GM12878 (cell line): ENCODE data around the gene TMEM35B. TPM values are rescaled to one million over a fixed set of nuclear protein-coding genes. Genes with fewer than 3 reads are reported as not detected.

Experiments used
- polyA plus RNA-seq, 11 experiments: library from polyadenylated mRNA; depleted of rRNA in 4 of 11; unstranded in 6 of 11; stranded (reverse) in 5 of 11; fragments of >200 nt; fragmentation: Nextera tagmentation in 4 of 11; fragmentation: Illumina TruSeq in 1 of 11; extraction: Ambion mirVana in 4 of 11; extraction: Trizol in 1 of 11; gene quantifications; 1 replicate in 1 of 11; 2 replicates in 10 of 11; pipeline versions ENCODE4 v1.2.1 to v1.2.3, GENCODE V29; 2011 to 2016; ENCODE audit warnings: inconsistent platforms in 2 of 11, missing spikeins in 2 of 11, low read depth in 1 of 11
- small RNA-seq: library from RNA; depleted of rRNA; stranded (forward); fragments of <200 nt; gene quantifications from one replicate; pipeline ENCODE3, GENCODE V24; 2014
- total RNA-seq, 4 experiments: library from RNA; depleted of rRNA in 3 of 4; stranded (reverse); fragments of >200 nt in 3 of 4; fragmentation: Illumina TruSeq in 1 of 4; extraction: Trizol in 1 of 4; gene quantifications; 2 replicates each; pipeline versions ENCODE4 v1.2.1 to v1.2.3, GENCODE V29; 2013 to 2021

The TMEM35B gene
- total and polyA plus RNA-seq, 10 of the 15 experiments (the other 5 are each of a cell fraction or from before 2014, with no cell fraction given), result 14.8 to 138 (median 32.8) TPM

Small RNA genes within 50 kb of the gene (small RNA-seq; reads per million reads assigned to genes)
- 0.16 reads per million for gene TMEM35B

Other genes starting within 250 kb of the TMEM35B start
Only the 7 nearest of the 9 such genes appear.
- not detected in 2 replicates for gene GJB3, start 204.1 kb downstream of the TMEM35B start, total RNA-seq (2014; rRNA removed)
- gene GJB3, start 204.1 kb downstream of the TMEM35B start, total RNA-seq (2014; rRNA removed; fragmentation: Illumina TruSeq; extraction: Trizol), result not detected in 2 replicates
- gene GJB3, start 204.1 kb downstream of the TMEM35B start, total RNA-seq (2021), result not detected in 2 replicates
- gene GJB3, start 204.1 kb downstream of the TMEM35B start, polyA plus RNA-seq (2011; rRNA removed), result not detected in 2 replicates
- gene GJB3, start 204.1 kb downstream of the TMEM35B start, polyA plus RNA-seq (2014; fragmentation: Illumina TruSeq; extraction: Trizol), result not detected in 2 replicates
- gene GJB3, start 204.1 kb downstream of the TMEM35B start, polyA plus RNA-seq (2014; fragmentation: Nextera tagmentation; extraction: Ambion mirVana), result not detected
- gene GJB3, start 204.1 kb downstream of the TMEM35B start, polyA plus RNA-seq (2014; rRNA removed), result not detected in 2 replicates
- gene GJB3, start 204.1 kb downstream of the TMEM35B start, polyA plus RNA-seq (2016; fragmentation: Nextera tagmentation; extraction: Ambion mirVana), result not detected
- gene GJA4, start 192.3 kb downstream of the TMEM35B start, total RNA-seq (2014; rRNA removed), result 0.11 TPM in 1 of 2 replicates, not detected in the other
- 0.14 TPM in 1 of 2 replicates, not detected in the other for gene GJA4, start 192.3 kb downstream of the TMEM35B start, total RNA-seq (2014; rRNA removed; fragmentation: Illumina TruSeq; extraction: Trizol)
- 0.13 and 0.18 TPM in 2 replicates for gene GJA4, start 192.3 kb downstream of the TMEM35B start, total RNA-seq (2021)
- not detected in 2 replicates for gene GJA4, start 192.3 kb downstream of the TMEM35B start, polyA plus RNA-seq (2011; rRNA removed)
- 0.09 TPM in 1 of 2 replicates, not detected in the other for gene GJA4, start 192.3 kb downstream of the TMEM35B start, polyA plus RNA-seq (2014; fragmentation: Illumina TruSeq; extraction: Trizol)
- gene GJA4, start 192.3 kb downstream of the TMEM35B start, polyA plus RNA-seq (2014; fragmentation: Nextera tagmentation; extraction: Ambion mirVana), result not detected
- gene GJA4, start 192.3 kb downstream of the TMEM35B start, polyA plus RNA-seq (2014; rRNA removed), result 0.19 TPM in 1 of 2 replicates, not detected in the other
- gene GJA4, start 192.3 kb downstream of the TMEM35B start, polyA plus RNA-seq (2016; fragmentation: Nextera tagmentation; extraction: Ambion mirVana), result not detected
- gene SMIM12, start 125.6 kb downstream of the TMEM35B start, total RNA-seq (2014; rRNA removed), result 39.4 and 41.0 TPM in 2 replicates
- 37.1 and 38.7 TPM in 2 replicates for gene SMIM12, start 125.6 kb downstream of the TMEM35B start, total RNA-seq (2014; rRNA removed; fragmentation: Illumina TruSeq; extraction: Trizol)
- gene SMIM12, start 125.6 kb downstream of the TMEM35B start, total RNA-seq (2021), result 42.4 and 45.6 TPM in 2 replicates
- gene SMIM12, start 125.6 kb downstream of the TMEM35B start, polyA plus RNA-seq (2011; rRNA removed), result 24.2 and 39.2 TPM in 2 replicates
- gene SMIM12, start 125.6 kb downstream of the TMEM35B start, polyA plus RNA-seq (2014; fragmentation: Illumina TruSeq; extraction: Trizol), result 45.5 and 55.9 TPM in 2 replicates
- gene SMIM12, start 125.6 kb downstream of the TMEM35B start, polyA plus RNA-seq (2014; fragmentation: Nextera tagmentation; extraction: Ambion mirVana), result 10 to 100 TPM; 26.1 to 42.9 TPM
- gene SMIM12, start 125.6 kb downstream of the TMEM35B start, polyA plus RNA-seq (2014; rRNA removed), result 45.3 and 48.9 TPM in 2 replicates
- gene SMIM12, start 125.6 kb downstream of the TMEM35B start, polyA plus RNA-seq (2016; fragmentation: Nextera tagmentation; extraction: Ambion mirVana), result 10 to 100 TPM; 64.0 to 81.5 TPM
- gene DLGAP3, start 55.7 kb downstream of the TMEM35B start, total RNA-seq (2014; rRNA removed), result 0.05 and 0.11 TPM in 2 replicates
- 0.04 TPM in 1 of 2 replicates, not detected in the other for gene DLGAP3, start 55.7 kb downstream of the TMEM35B start, total RNA-seq (2014; rRNA removed; fragmentation: Illumina TruSeq; extraction: Trizol)
- 0.15 and 0.21 TPM in 2 replicates for gene DLGAP3, start 55.7 kb downstream of the TMEM35B start, total RNA-seq (2021)
- 0.03 TPM in 1 of 2 replicates, not detected in the other for gene DLGAP3, start 55.7 kb downstream of the TMEM35B start, polyA plus RNA-seq (2011; rRNA removed)
- gene DLGAP3, start 55.7 kb downstream of the TMEM35B start, polyA plus RNA-seq (2014; fragmentation: Illumina TruSeq; extraction: Trizol), result not detected in 2 replicates
- not detected for gene DLGAP3, start 55.7 kb downstream of the TMEM35B start, polyA plus RNA-seq (2014; fragmentation: Nextera tagmentation; extraction: Ambion mirVana)
- gene DLGAP3, start 55.7 kb downstream of the TMEM35B start, polyA plus RNA-seq (2014; rRNA removed), result 0.12 and 0.16 TPM in 2 replicates
- under 1 TPM in 1 of 2 experiments, not detected in 1; 0.05 TPM for gene DLGAP3, start 55.7 kb downstream of the TMEM35B start, polyA plus RNA-seq (2016; fragmentation: Nextera tagmentation; extraction: Ambion mirVana)
- gene ZMYM6, start 46.6 kb upstream of the TMEM35B start, total RNA-seq (2014; rRNA removed), result 14.0 and 16.5 TPM in 2 replicates
- gene ZMYM6, start 46.6 kb upstream of the TMEM35B start, total RNA-seq (2014; rRNA removed; fragmentation: Illumina TruSeq; extraction: Trizol), result 14.1 and 14.3 TPM in 2 replicates
- gene ZMYM6, start 46.6 kb upstream of the TMEM35B start, total RNA-seq (2021), result 11.9 and 16.7 TPM in 2 replicates
- gene ZMYM6, start 46.6 kb upstream of the TMEM35B start, polyA plus RNA-seq (2011; rRNA removed), result 14.2 and 20.4 TPM in 2 replicates
- gene ZMYM6, start 46.6 kb upstream of the TMEM35B start, polyA plus RNA-seq (2014; fragmentation: Illumina TruSeq; extraction: Trizol), result 16.3 and 19.2 TPM in 2 replicates
- 1 to 10 TPM; 8.2 to 8.9 TPM for gene ZMYM6, start 46.6 kb upstream of the TMEM35B start, polyA plus RNA-seq (2014; fragmentation: Nextera tagmentation; extraction: Ambion mirVana)
- gene ZMYM6, start 46.6 kb upstream of the TMEM35B start, polyA plus RNA-seq (2014; rRNA removed), result 14.6 and 17.1 TPM in 2 replicates
- gene ZMYM6, start 46.6 kb upstream of the TMEM35B start, polyA plus RNA-seq (2016; fragmentation: Nextera tagmentation; extraction: Ambion mirVana), result 10 to 100 TPM; 12.3 to 14.0 TPM
- gene ZMYM1, start 94.0 kb upstream of the TMEM35B start, total RNA-seq (2014; rRNA removed), result 0.96 and 3.9 TPM in 2 replicates
- gene ZMYM1, start 94.0 kb upstream of the TMEM35B start, total RNA-seq (2014; rRNA removed; fragmentation: Illumina TruSeq; extraction: Trizol), result 1.7 and 2.3 TPM in 2 replicates
- gene ZMYM1, start 94.0 kb upstream of the TMEM35B start, total RNA-seq (2021), result 1.8 and 2.6 TPM in 2 replicates
- gene ZMYM1, start 94.0 kb upstream of the TMEM35B start, polyA plus RNA-seq (2011; rRNA removed), result 5.0 and 5.2 TPM in 2 replicates
- gene ZMYM1, start 94.0 kb upstream of the TMEM35B start, polyA plus RNA-seq (2014; fragmentation: Illumina TruSeq; extraction: Trizol), result 1.6 and 2.0 TPM in 2 replicates
- gene ZMYM1, start 94.0 kb upstream of the TMEM35B start, polyA plus RNA-seq (2014; fragmentation: Nextera tagmentation; extraction: Ambion mirVana), result 1 to 10 TPM in 1 of 2 experiments, under 1 TPM in 1; 0.68 to 2.1 TPM
- gene ZMYM1, start 94.0 kb upstream of the TMEM35B start, polyA plus RNA-seq (2014; rRNA removed), result 0.58 and 0.89 TPM in 2 replicates
- gene ZMYM1, start 94.0 kb upstream of the TMEM35B start, polyA plus RNA-seq (2016; fragmentation: Nextera tagmentation; extraction: Ambion mirVana), result 1 to 10 TPM in 1 of 2 experiments, under 1 TPM in 1; 0.45 to 1.1 TPM
- 201 and 223 TPM in 2 replicates for gene SFPQ, start 207.8 kb upstream of the TMEM35B start, total RNA-seq (2014; rRNA removed)
- gene SFPQ, start 207.8 kb upstream of the TMEM35B start, total RNA-seq (2014; rRNA removed; fragmentation: Illumina TruSeq; extraction: Trizol), result 384 and 393 TPM in 2 replicates
- gene SFPQ, start 207.8 kb upstream of the TMEM35B start, total RNA-seq (2021), result 305 and 325 TPM in 2 replicates
- 177 and 237 TPM in 2 replicates for gene SFPQ, start 207.8 kb upstream of the TMEM35B start, polyA plus RNA-seq (2011; rRNA removed)
- gene SFPQ, start 207.8 kb upstream of the TMEM35B start, polyA plus RNA-seq (2014; fragmentation: Illumina TruSeq; extraction: Trizol), result 559 and 719 TPM in 2 replicates
- gene SFPQ, start 207.8 kb upstream of the TMEM35B start, polyA plus RNA-seq (2014; fragmentation: Nextera tagmentation; extraction: Ambion mirVana), result 100 to 1,000 TPM in 1 of 2 experiments, 10 to 100 TPM in 1; 78.5 to 117 TPM
- 257 and 273 TPM in 2 replicates for gene SFPQ, start 207.8 kb upstream of the TMEM35B start, polyA plus RNA-seq (2014; rRNA removed)
- gene SFPQ, start 207.8 kb upstream of the TMEM35B start, polyA plus RNA-seq (2016; fragmentation: Nextera tagmentation; extraction: Ambion mirVana), result 100 to 1,000 TPM; 171 to 198 TPM